K562 (cell line): Measurements from ENCODE around the gene ARHGAP30. TPM values are rescaled to one million over a fixed set of nuclear protein-coding genes. Genes with fewer than 3 reads are reported as not detected.

ENCODE experiments used
- CBFA2T2 ChIP-seq: fragments of 450-650 bp; conservative IDR thresholded peaks from 2 replicates; pipeline ENCODE4 v1.6.1; 2017; ENCODE audit warnings: mild to moderate bottlenecking
- CEBPG ChIP-seq, 3 experiments: fragments of 200-800 bp in 1 of 3; sonication (Bioruptor generic) in 1 of 3; sonication (generic) in 1 of 3; formaldehyde crosslinking in 1 of 3; IDR thresholded peaks in 2 of 3; conservative IDR thresholded peaks in 1 of 3; 2 replicates each; pipeline versions ENCODE4 v1.6.1 to v1.8.0; 2016 to 2022; ENCODE audit warnings: missing compliant biosample characterization in 2 of 3, missing genetic modification characterization in 2 of 3, mild to moderate bottlenecking in 1 of 3, missing genetic modification reagents in 1 of 3
- CREB5 ChIP-seq: fragments of 250-450 bp; sonication (Bioruptor Pico); IDR thresholded peaks from 2 replicates; pipeline ENCODE4 v1.5.0; 2020; ENCODE audit warnings: mild to moderate bottlenecking
- CSDE1 ChIP-seq, 2 experiments: fragments of 450-650 bp; IDR thresholded peaks; 2 replicates each; pipeline ENCODE4 v1.6.1; 2016; ENCODE audit warnings: mild to moderate bottlenecking in 1 of 2
- GABPB2 ChIP-seq: fragments of 250-450 bp; sonication (Bioruptor Pico); conservative IDR thresholded peaks from 2 replicates; pipeline ENCODE4 v1.5.1; 2021; ENCODE audit warnings: mild to moderate bottlenecking
- HMG20B ChIP-seq: fragments of 250-450 bp; sonication (Bioruptor Pico); IDR thresholded peaks from 2 replicates; pipeline ENCODE4 v1.5.0; 2021; ENCODE audit warnings: mild to moderate bottlenecking
- HNRNPLL ChIP-seq: fragments of 200-400 bp; formaldehyde crosslinking; IDR thresholded peaks from 2 replicates; pipeline ENCODE4 v1.6.1; 2017; ENCODE audit warnings: low read length, low read depth, mild to moderate bottlenecking; ENCODE audit not compliant: poor library complexity, severe bottlenecking
- KDM5B ChIP-seq: fragments of 200-600 bp; sonication (generic); IDR thresholded peaks from 2 replicates; pipeline ENCODE4 v1.6.1; 2012; ENCODE audit warnings: low read depth, mild to moderate bottlenecking, moderate library complexity, low read length, control low read depth, inconsistent platforms; ENCODE audit not compliant: insufficient replicate concordance
- LEF1 ChIP-seq: fragments of 450-650 bp; IDR thresholded peaks from 2 replicates; pipeline ENCODE4 v1.6.1; 2016; ENCODE audit warnings: mild to moderate bottlenecking
- MAFF ChIP-seq: IDR thresholded peaks from 2 replicates; pipeline ENCODE4 v1.6.1; 2012; ENCODE audit warnings: low read length, improper control_type of control experiment
- MITF ChIP-seq: IDR thresholded peaks from 2 replicates; pipeline ENCODE4 v1.6.1; 2014; ENCODE audit warnings: antibody characterized with exemption
- NELFE ChIP-seq: IDR thresholded peaks from 2 replicates; pipeline ENCODE4 v1.6.1; 2011; ENCODE audit warnings: mild to moderate bottlenecking; ENCODE audit not compliant: insufficient read depth, insufficient read length
- NFATC3 ChIP-seq: fragments of 450-650 bp; IDR thresholded peaks from 2 replicates; pipeline ENCODE4 v1.6.1; 2017; ENCODE audit warnings: mild to moderate bottlenecking
- NFIX ChIP-seq: fragments of 250-450 bp; sonication (Bioruptor Pico); IDR thresholded peaks from 2 replicates; pipeline ENCODE4 v1.4.0; 2020; ENCODE audit warnings: low read depth, mild to moderate bottlenecking, moderate library complexity
- NRF1 ChIP-seq, 2 experiments: fragments of 450-650 bp; IDR thresholded peaks in 1 of 2; conservative IDR thresholded peaks in 1 of 2; 2 replicates each; pipeline ENCODE4 v1.6.1; 2014; ENCODE audit warnings: mild to moderate bottlenecking in 2 of 2
- RBM14 ChIP-seq: fragments of 200-400 bp; formaldehyde crosslinking; IDR thresholded peaks from 2 replicates; pipeline ENCODE4 v1.6.1; 2018; ENCODE audit warnings: low read depth, mild to moderate bottlenecking, low read length, moderate library complexity, borderline replicate concordance; ENCODE audit not compliant: insufficient read depth
- SIN3A ChIP-seq, 2 experiments: fragments of 150-350 bp in 1 of 2; IDR thresholded peaks; 2 replicates each; pipeline ENCODE4 v1.6.1; 2011 to 2016; ENCODE audit warnings: borderline replicate concordance in 2 of 2, low read depth in 2 of 2, low read length in 2 of 2, mild to moderate bottlenecking in 2 of 2, moderate library complexity in 2 of 2; ENCODE audit not compliant: control insufficient read depth in 1 of 2
- SMAD2 ChIP-seq: fragments of 150-350 bp; IDR thresholded peaks from 2 replicates; pipeline ENCODE4 v1.6.1; 2014; ENCODE audit warnings: low read depth, mild to moderate bottlenecking, low read length
- SRSF7 ChIP-seq: fragments of 200-400 bp; formaldehyde crosslinking; optimal IDR thresholded peaks from 2 replicates; pipeline ENCODE3; 2017; ENCODE audit warnings: mild to moderate bottlenecking, low read depth, low read length
- TAF15 ChIP-seq: fragments of 200-400 bp; formaldehyde crosslinking; IDR thresholded peaks from 2 replicates; pipeline ENCODE4 v1.6.1; 2017; ENCODE audit warnings: mild to moderate bottlenecking, low read depth, low read length, moderate library complexity
- ZNF23 ChIP-seq: fragments of 250-450 bp; sonication (Bioruptor Pico); IDR thresholded peaks from 2 replicates; pipeline ENCODE4 v1.4.0; 2020; ENCODE audit warnings: mild to moderate bottlenecking
- ZNF263 ChIP-seq: sonication (generic); formaldehyde crosslinking; IDR thresholded peaks from 2 replicates; pipeline ENCODE4 v1.8.0; 2022; ENCODE audit warnings: mild to moderate bottlenecking, missing genetic modification reagents, borderline replicate concordance
- ZNF311 ChIP-seq: fragments of 250-450 bp; sonication (Bioruptor Pico); IDR thresholded peaks from 2 replicates; pipeline ENCODE4 v1.4.0; 2020; ENCODE audit warnings: mild to moderate bottlenecking, moderate library complexity
- ZNF384 ChIP-seq: IDR thresholded peaks from 2 replicates; pipeline ENCODE4 v1.6.1; 2012; ENCODE audit warnings: low read depth, low read length, improper control_type of control experiment
- ZNF511 ChIP-seq: sonication (generic); formaldehyde crosslinking; IDR thresholded peaks from 2 replicates; pipeline ENCODE4 v1.8.0; 2022; ENCODE audit warnings: mild to moderate bottlenecking, missing genetic modification reagents
- ZNF551 ChIP-seq: fragments of 250-450 bp; sonication (Bioruptor Pico); IDR thresholded peaks from 2 replicates; pipeline ENCODE4 v1.5.0; 2021; ENCODE audit warnings: mild to moderate bottlenecking, moderate library complexity
- ZNF780A ChIP-seq: fragments of 250-450 bp; sonication (Bioruptor Pico); IDR thresholded peaks from 2 replicates; pipeline ENCODE4 v1.5.0; 2021; ENCODE audit warnings: mild to moderate bottlenecking
- polyA plus RNA-seq, 8 experiments: library from polyadenylated mRNA; depleted of rRNA in 4 of 8; stranded (reverse) in 5 of 8; unstranded in 3 of 8; fragments of >200 nt; fragmentation: Nextera tagmentation in 2 of 8; fragmentation: Illumina TruSeq in 1 of 8; extraction: Ambion mirVana in 2 of 8; extraction: Trizol in 1 of 8; gene quantifications; 2 replicates each; pipeline versions ENCODE4 v1.2.1 to v1.2.3, GENCODE V29; 2011 to 2014; ENCODE audit warnings: inconsistent platforms in 1 of 8, missing spikeins in 1 of 8
- total RNA-seq, 7 experiments: library from RNA; depleted of rRNA in 6 of 7; stranded (reverse); fragments of >200 nt in 6 of 7; fragmentation: Illumina TruSeq in 2 of 7; extraction: Trizol in 2 of 7; gene quantifications; 2 replicates each; pipeline versions ENCODE4 v1.2.1 to v1.2.3, GENCODE V29; 2011 to 2021; ENCODE audit warnings: low replicate concordance in 1 of 7

Gene ARHGAP30
- total and polyA plus RNA-seq, 9 of the 15 experiments (the other 6 are each of a cell fraction or from before 2014, with no cell fraction given), result 0.01 to 0.73 (median 0.12) TPM

- TF ChIP-seq NELFE, result no peak
- peak; percentile 87 for TF ChIP-seq KDM5B
- TF ChIP-seq GABPB2 (CRISPR knock-in tag), result no peak
- no peak for TF ChIP-seq CREB5 (CRISPR knock-in tag)
- no peak for TF ChIP-seq SRSF7
- no peak for TF ChIP-seq SMAD2
- no peak for TF ChIP-seq ZNF23
- no peak for TF ChIP-seq HMG20B
- TF ChIP-seq ZNF384, result no peak; the same call in 1 of the 2 replicates
- TF ChIP-seq CBFA2T2, result peak; percentile 85
- peak; percentile 67; the same call in 1 of the 2 replicates for TF ChIP-seq CEBPG (CRISPR knock-in tag; IDR thresholded peaks at IDR 0.05)
- no peak for TF ChIP-seq CEBPG (tag; conservative IDR thresholded peaks at IDR 0.05 in 1 of 2, IDR thresholded peaks at IDR 0.05 in 1 of 2)
- no peak for TF ChIP-seq NFATC3
- no peak for TF ChIP-seq ZNF780A (CRISPR knock-in tag)
- TF ChIP-seq ZNF263 (CRISPR knock-in tag), result peak; percentile 57
- no peak for TF ChIP-seq CSDE1 (IDR thresholded peaks at IDR 0.05)
- no peak for TF ChIP-seq NFIX (CRISPR knock-in tag)
- TF ChIP-seq ZNF551, result no peak
- TF ChIP-seq TAF15, result no peak
- no peak for TF ChIP-seq ZNF311 (CRISPR knock-in tag)
- TF ChIP-seq RBM14, result no peak
- peak; percentile 29; the same call in 1 of the 2 replicates for TF ChIP-seq MITF
- TF ChIP-seq SIN3A (IDR thresholded peaks at IDR 0.05; ENCODE audit: borderline replicate concordance in 2 of 2, control insufficient read depth in 1 of 2, low read depth in 2 of 2, low read length in 2 of 2), result peak; percentile 74 to 96
- peak; percentile 90 for TF ChIP-seq LEF1
- 0 out of 2 replicates have a peak, but pooled peaks have one; percentile 77 for TF ChIP-seq ZNF511 (CRISPR knock-in tag)
- TF ChIP-seq NRF1 (conservative IDR thresholded peaks at IDR 0.05 in 1 of 2, IDR thresholded peaks at IDR 0.05 in 1 of 2), result no peak
- no peak for TF ChIP-seq MAFF
- peak; percentile 43 for TF ChIP-seq HNRNPLL
Observed at GRCh38 chr1:161020509-161021164, 49.1 kb downstream of the ARHGAP30 start, which contains the start of gene F11R (continued).
